HG03457 (cell line): ENCODE measurements around the gene TMEM50A.
"Not testable (repeated sequence)": the region's sequence is repeated elsewhere in the genome, so short reads cannot be mapped to it uniquely, and the experiment has no call there.

Experiments used
- ATAC-seq: cut with Tn5 transposase; IDR thresholded peaks from one replicate; pipeline ENCODE4 v1.9.1; 2021; ENCODE audit warnings: moderate number of reproducible peaks; ENCODE audit not compliant: unreplicated experiment

Gene TMEM50A

GRCh38 chr1:25383090-25383489, 45.0 kb downstream of the TMEM50A start:
- ATAC-seq, result not testable (repeated sequence)

GRCh38 chr1:25383875-25384274, 45.7 kb downstream of the TMEM50A start:
- not testable (repeated sequence) for ATAC-seq

GRCh38 chr1:25387096-25387495, 49.0 kb downstream of the TMEM50A start:
- not testable (repeated sequence) for ATAC-seq

- ATAC-seq, result not testable (repeated sequence)
Measured at GRCh38 chr1:25388691-25389090, 50.6 kb downstream of the TMEM50A start.

GRCh38 chr1:25389721-25390120, 51.6 kb downstream of the TMEM50A start:
- not testable (repeated sequence) for ATAC-seq

GRCh38 chr1:25392841-25393240, 54.7 kb downstream of the TMEM50A start:
- ATAC-seq, result no peak

- ATAC-seq, result not testable (repeated sequence)
Measured at GRCh38 chr1:25397549-25397948, 59.4 kb downstream of the TMEM50A start.

- not testable (repeated sequence) for ATAC-seq
Measured at GRCh38 chr1:25398079-25398478, 59.9 kb downstream of the TMEM50A start.

- not testable (repeated sequence) for ATAC-seq
Measured at GRCh38 chr1:25402947-25403803, 65.0 kb downstream of the TMEM50A start.

GRCh38 chr1:25405731-25406305, 67.7 kb downstream of the TMEM50A start:
- ATAC-seq, result not testable (repeated sequence)

GRCh38 chr1:25409641-25410427, 71.7 kb downstream of the TMEM50A start:
- ATAC-seq, result not testable (repeated sequence)
